Peyer's patch (tissue), 4 donors: Measurements from ENCODE around the gene GIPC2. TPM values are rescaled to one million over a fixed set of nuclear protein-coding genes. Genes with fewer than 3 reads are reported as not detected.
"Not testable (repeated sequence)": the region's sequence is repeated elsewhere in the genome, so short reads cannot be mapped to it uniquely, and the experiment has no call there.

ENCODE experiments used
- DNase-seq, 3 donors: peaks; one replicate each; pipeline ENCODE4 v3.0.0-alpha.2; 2017 to 2019
- H3K27ac ChIP-seq, 4 donors: fragments of 200-600 bp; sonication (generic); one replicate each; pipeline ENCODE4 v1.5.1; 2016 to 2019
- H3K27me3 ChIP-seq, 2 donors: fragments of 200-600 bp; sonication (generic); one replicate each; pipeline ENCODE4 v1.5.1; 2019
- H3K36me3 ChIP-seq, 3 donors: fragments of 200-600 bp; sonication (generic); one replicate each; pipeline ENCODE4 v1.5.1; 2016 to 2019
- H3K4me1 ChIP-seq, 4 donors: fragments of 200-600 bp; sonication (generic); one replicate each; pipeline ENCODE4 v1.5.1; 2016 to 2019
- H3K4me3 ChIP-seq, 4 donors: fragments of 200-600 bp; sonication (generic); 1 replicate in 3 of 4; 2 replicates in 1 of 4; pipeline ENCODE4 v1.5.1; 2016 to 2019; ENCODE audit warnings: mild to moderate bottlenecking in 1 of 4
- H3K9me3 ChIP-seq, 4 donors: fragments of 200-600 bp; sonication (generic); one replicate each; pipeline ENCODE4 v1.5.1; 2016 to 2019; ENCODE audit warnings: mild to moderate bottlenecking in 1 of 4
- POLR2A ChIP-seq, 2 donors: fragments of 450-650 bp; IDR thresholded peaks; one replicate each; pipeline ENCODE4 v1.5.1; 2017; ENCODE audit warnings: antibody characterized with exemption in 2 of 2, mild to moderate bottlenecking in 2 of 2, moderate library complexity in 2 of 2
- total RNA-seq, 4 donors: library from RNA; depleted of rRNA; stranded (reverse); fragments of >200 nt; gene quantifications; one replicate each; pipeline ENCODE4 v1.1.0, GENCODE V29; 2016
- TF ChIP-seq, protein P1 (sequence below), 6 experiments: fragments of 450-650 bp in 4 of 6; fragments of 200-600 bp in 2 of 6; sonication (generic) in 1 of 6; IDR thresholded peaks; one replicate each; pipeline ENCODE4 v1.5.1; 2017 to 2019; ENCODE audit warnings: antibody characterized with exemption in 6 of 6, mild to moderate bottlenecking in 3 of 6, moderate library complexity in 1 of 6

Gene GIPC2
- total RNA-seq, 4 donors from 2014 or later: 21.5 to 103 (median 52.2) TPM

- DNase-seq: no peak
- no peak overlapping the region for H3K27ac ChIP-seq
- H3K27me3 ChIP-seq: no peaks in the 10 kb centered on the region
- H3K4me1 ChIP-seq: no peaks in the 10 kb centered on the region
- no peak for TF ChIP-seq POLR2A (IDR thresholded peaks at IDR 0.05)
- TF ChIP-seq, protein P1, sequence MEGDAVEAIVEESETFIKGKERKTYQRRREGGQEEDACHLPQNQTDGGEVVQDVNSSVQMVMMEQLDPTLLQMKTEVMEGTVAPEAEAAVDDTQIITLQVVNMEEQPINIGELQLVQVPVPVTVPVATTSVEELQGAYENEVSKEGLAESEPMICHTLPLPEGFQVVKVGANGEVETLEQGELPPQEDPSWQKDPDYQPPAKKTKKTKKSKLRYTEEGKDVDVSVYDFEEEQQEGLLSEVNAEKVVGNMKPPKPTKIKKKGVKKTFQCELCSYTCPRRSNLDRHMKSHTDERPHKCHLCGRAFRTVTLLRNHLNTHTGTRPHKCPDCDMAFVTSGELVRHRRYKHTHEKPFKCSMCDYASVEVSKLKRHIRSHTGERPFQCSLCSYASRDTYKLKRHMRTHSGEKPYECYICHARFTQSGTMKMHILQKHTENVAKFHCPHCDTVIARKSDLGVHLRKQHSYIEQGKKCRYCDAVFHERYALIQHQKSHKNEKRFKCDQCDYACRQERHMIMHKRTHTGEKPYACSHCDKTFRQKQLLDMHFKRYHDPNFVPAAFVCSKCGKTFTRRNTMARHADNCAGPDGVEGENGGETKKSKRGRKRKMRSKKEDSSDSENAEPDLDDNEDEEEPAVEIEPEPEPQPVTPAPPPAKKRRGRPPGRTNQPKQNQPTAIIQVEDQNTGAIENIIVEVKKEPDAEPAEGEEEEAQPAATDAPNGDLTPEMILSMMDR (IDR thresholded peaks at IDR 0.05): no peak
- no peaks in the 10 kb centered on the region for H3K9me3 ChIP-seq
- no peaks in the 10 kb centered on the region for H3K36me3 ChIP-seq
- H3K4me3 ChIP-seq: no peak overlapping the region
These were observed 51.2 kb downstream of the GIPC2 start for GRCh38 chr1:78096976-78097375.

DNA sequence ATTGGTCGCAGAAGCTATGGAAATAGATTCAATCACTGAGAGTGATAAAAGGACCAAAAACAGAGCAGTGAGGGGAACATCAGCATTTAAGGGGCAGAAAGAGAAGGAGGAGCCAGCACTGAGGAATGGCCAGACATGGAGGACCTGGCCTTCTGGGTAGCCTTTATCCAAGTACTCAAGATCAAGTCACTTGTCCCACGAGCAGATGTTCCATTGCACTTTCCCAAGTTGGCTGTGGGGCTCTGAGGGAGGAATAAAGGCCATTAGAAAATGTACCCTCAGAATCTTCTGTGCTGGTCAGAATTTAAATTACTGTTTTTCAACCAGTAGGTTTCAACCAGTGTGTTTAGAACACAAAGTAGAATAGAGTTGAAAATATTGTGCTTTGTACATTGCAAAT, 55.3 kb downstream of the GIPC2 start:
- no peak for TF ChIP-seq POLR2A (IDR thresholded peaks at IDR 0.05)
- TF ChIP-seq, protein P1 (IDR thresholded peaks at IDR 0.05): no peak
- H3K4me1 ChIP-seq: no peaks in the 10 kb centered on the region
- H3K27ac ChIP-seq: no peak overlapping the region

DNA sequence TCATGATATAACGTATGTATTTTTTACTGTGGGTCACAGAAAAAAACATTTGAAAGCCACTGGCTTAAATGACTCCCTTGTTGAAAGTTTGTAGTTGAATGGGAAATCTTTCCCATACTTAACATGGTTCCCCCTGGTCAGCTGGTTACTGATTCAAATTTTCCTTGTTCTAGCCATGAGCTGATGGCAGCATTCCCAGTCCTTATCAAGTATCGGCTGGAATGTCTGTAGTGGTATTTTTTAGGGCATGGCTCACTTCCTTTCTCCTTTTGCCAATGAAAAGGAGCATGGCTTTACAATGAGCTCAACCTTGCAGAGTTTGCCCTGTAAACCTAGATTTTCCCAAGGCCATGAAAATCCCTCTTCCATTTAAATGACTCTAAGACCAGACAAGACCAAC, 55.7 kb downstream of the GIPC2 start:
- Histone ChIP-seq H3K36me3 (no peaks in the 10 kb centered on the region), H3K27me3 (no peaks in the 10 kb centered on the region), H3K4me1 (no peaks in the 10 kb centered on the region), H3K9me3 (no peaks in the 10 kb centered on the region), H3K27ac (no peak overlapping the region), H3K4me3 (no peak overlapping the region)
- TF ChIP-seq, protein P1 (IDR thresholded peaks at IDR 0.05): no peak
- no peak for TF ChIP-seq POLR2A (IDR thresholded peaks at IDR 0.05)
- no peak for DNase-seq

More for the DNA sequence above, 55.3 kb downstream of the GIPC2 start:
- DNase-seq: no peak
- Histone ChIP-seq H3K4me3 (no peak overlapping the region), H3K9me3 (no peaks in the 10 kb centered on the region), H3K27me3 (no peaks in the 10 kb centered on the region), H3K36me3 (no peaks in the 10 kb centered on the region)

DNA sequence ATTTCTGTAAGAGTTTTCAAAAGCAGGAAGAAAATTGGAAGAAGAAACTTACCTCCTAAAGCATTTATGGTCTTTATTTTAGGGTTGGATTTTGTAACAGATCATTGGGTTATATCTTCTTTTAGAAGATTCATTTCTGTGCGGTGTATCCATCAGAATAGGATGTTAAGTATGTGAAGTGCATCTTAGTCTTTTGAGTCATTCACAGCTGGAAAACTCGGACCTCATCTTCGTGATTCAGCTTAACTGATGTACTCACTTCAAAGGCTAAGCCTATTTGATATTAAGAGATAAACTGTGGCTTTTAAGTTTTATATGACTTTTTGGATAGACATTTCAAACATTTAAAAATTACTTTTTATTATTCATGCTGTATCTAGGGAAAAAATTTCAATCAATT, 56.3 kb downstream of the GIPC2 start:
- Histone ChIP-seq H3K4me1 (no peaks in the 10 kb centered on the region), H3K36me3 (no peaks in the 10 kb centered on the region), H3K27ac (no peak overlapping the region), H3K9me3 (no peaks in the 10 kb centered on the region), H3K27me3 (no peaks in the 10 kb centered on the region), H3K4me3 (no peak overlapping the region)
- TF ChIP-seq, protein P1 (IDR thresholded peaks at IDR 0.05): no peak
- TF ChIP-seq POLR2A (IDR thresholded peaks at IDR 0.05): no peak
- no peak for DNase-seq

- H3K4me3 ChIP-seq: no peak overlapping the region
- no peaks in the 10 kb centered on the region for H3K36me3 ChIP-seq
- H3K27ac ChIP-seq: no peak overlapping the region
- no peak for TF ChIP-seq POLR2A (IDR thresholded peaks at IDR 0.05)
- TF ChIP-seq, protein P1 (IDR thresholded peaks at IDR 0.05): no peak
- H3K9me3 ChIP-seq: no peaks in the 10 kb centered on the region
- DNase-seq: no peak
- H3K27me3 ChIP-seq: no peaks in the 10 kb centered on the region
- no peaks in the 10 kb centered on the region for H3K4me1 ChIP-seq
These were observed 57.1 kb downstream of the GIPC2 start for GRCh38 chr1:78102916-78103315.

DNA sequence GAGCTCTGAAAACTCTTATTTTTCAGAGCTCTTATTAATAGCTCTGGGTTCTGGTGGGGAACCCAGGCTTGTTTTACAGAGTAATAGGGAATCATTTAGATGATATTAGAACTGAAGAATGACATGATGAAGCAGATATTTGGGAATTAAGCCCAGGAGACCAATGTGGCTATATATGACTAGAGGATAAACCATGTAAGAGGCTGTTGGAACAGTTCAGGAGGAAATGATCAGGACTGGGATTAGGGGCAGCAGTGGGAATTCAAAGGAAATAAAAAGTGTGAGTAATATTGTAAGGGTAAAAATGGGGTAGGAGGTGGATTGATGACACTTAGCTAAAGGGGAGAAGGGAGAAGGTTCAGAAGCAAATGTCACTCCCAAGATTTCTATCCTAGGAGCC, 58.6 kb downstream of the GIPC2 start:
- Histone ChIP-seq H3K4me3 (no peak overlapping the region), H3K36me3 (no peaks in the 10 kb centered on the region), H3K4me1 (no peaks in the 10 kb centered on the region), H3K27ac (no peak overlapping the region), H3K9me3 (no peaks in the 10 kb centered on the region), H3K27me3 (no peaks in the 10 kb centered on the region)
- no peak for DNase-seq
- no peak for TF ChIP-seq POLR2A (IDR thresholded peaks at IDR 0.05)
- TF ChIP-seq, protein P1 (IDR thresholded peaks at IDR 0.05): no peak

- H3K9me3 ChIP-seq, H3K27ac ChIP-seq, H3K36me3 ChIP-seq, H3K4me1 ChIP-seq, DNase-seq, H3K4me3 ChIP-seq, H3K27me3 ChIP-seq: not testable (repeated sequence)
These were observed 63.9 kb downstream of the GIPC2 start for GRCh38 chr1:78109659-78110058.
